K562 (cell line): ENCODE results near the gene CNTN5. TPM values are rescaled to one million over a fixed set of nuclear protein-coding genes. Genes with fewer than 3 reads are reported as not detected.

Experiments used
- ATAC-seq: fragments of 200-7000 bp; cut with Tn5 transposase; 3 replicates; pipeline ENCODE4 v1.9.1; 2020; ENCODE audit warnings: moderate library complexity
- BruUV-seq: library from RNA; stranded (reverse); fragments of 400-500 nt; replicated peaks from 2 replicates; lab custom pipeline; 2021; lab: Mats Ljungman, UMichigan
- CTCF ChIA-PET: fragments of 300-600 bp; formaldehyde crosslinking; extraction: SDS; loops from one replicate; lab custom pipeline; 2021; ENCODE audit warnings: low intra/inter-chr PET ratio; lab: Yijun Ruan, JAX
- POLR2A ChIA-PET: fragments of 300-600, 350-650 bp; sonication (Branson Sonifier 250); formaldehyde crosslinking; extraction: SDS; loops from one replicate; lab custom pipeline; 2021; ENCODE audit warnings: antibody characterized with exemption, inconsistent platforms; lab: Yijun Ruan, JAX
- DNase-seq, 4 experiments: peaks; one replicate each; pipeline versions ENCODE4 v3.0.0 to v3.0.0-alpha.2; 2011 to 2018; ENCODE audit warnings: low spot score in 3 of 4, mixed read lengths in 3 of 4; ENCODE audit errors: extremely low read depth in 1 of 4
- FAIRE-seq: peaks from 2 replicates; lab custom pipeline; 2011; peaks lifted over from hg19 to GRCh38; lab: Jason Lieb, UNC
- H2AFZ ChIP-seq: 2 replicates; pipeline ENCODE4 v1.6.0; 2011; ENCODE audit warnings: low read depth, low read length, control low read depth, inconsistent platforms
- H3K27ac ChIP-seq: fragments of 200-600 bp; 3 replicates; pipeline ENCODE4 v1.8.0; 2011; ENCODE audit warnings: low read depth, mild to moderate bottlenecking, control low read depth, inconsistent platforms, low read length, moderate library complexity, mixed read lengths; ENCODE audit errors: extremely low read depth
- H3K27me3 ChIP-seq, 2 experiments: fragments of 300-600 bp in 1 of 2; 2 replicates in 1 of 2; 3 replicates in 1 of 2; pipeline versions ENCODE4 v1.6.0 to v1.8.0; 2011; ENCODE audit warnings: inconsistent platforms in 2 of 2, low read length in 2 of 2, mild to moderate bottlenecking in 1 of 2, mixed read lengths in 1 of 2, moderate library complexity in 1 of 2; ENCODE audit not compliant: control insufficient read depth in 2 of 2, insufficient read depth in 2 of 2
- H3K36me3 ChIP-seq: fragments of 300-600 bp; 3 replicates; pipeline ENCODE4 v1.8.0; 2011; ENCODE audit warnings: mild to moderate bottlenecking, low read length, inconsistent platforms; ENCODE audit not compliant: control insufficient read depth, insufficient read depth
- H3K4me1 ChIP-seq, 2 experiments: fragments of 200-600 bp in 1 of 2; replicated peaks in 1 of 2; 2 replicates in 1 of 2; 3 replicates in 1 of 2; pipeline versions ENCODE4 v1.5.1 to v1.8.0; 2011; ENCODE audit warnings: inconsistent platforms in 2 of 2, low read length in 2 of 2, mild to moderate bottlenecking in 1 of 2, mixed read lengths in 1 of 2, moderate library complexity in 1 of 2; ENCODE audit not compliant: control insufficient read depth in 2 of 2, insufficient read depth in 2 of 2
- H3K4me2 ChIP-seq: 2 replicates; pipeline ENCODE4 v1.6.1; 2011; ENCODE audit warnings: low read length, control low read depth, inconsistent platforms, mixed read lengths; ENCODE audit not compliant: insufficient read depth
- H3K4me3 ChIP-seq: fragments of 200-600 bp; sonication (generic), shearing (Covaris generic); 2 replicates; pipeline ENCODE4 v1.5.1; 2016; ENCODE audit warnings: control low read depth, inconsistent platforms
- H3K79me2 ChIP-seq: fragments of 200-600 bp; 3 replicates; pipeline ENCODE4 v1.8.0; 2011; ENCODE audit warnings: low read length, inconsistent platforms; ENCODE audit not compliant: control insufficient read depth, insufficient read depth
- H3K9ac ChIP-seq, 2 experiments: 2 replicates each; pipeline versions ENCODE4 v1.6.0 to v1.6.1; 2011; ENCODE audit warnings: low read depth in 2 of 2, low read length in 2 of 2, control low read depth in 1 of 2, inconsistent platforms in 1 of 2, mild to moderate bottlenecking in 1 of 2, mixed read lengths in 1 of 2; ENCODE audit not compliant: insufficient read depth in 1 of 2
- H3K9me1 ChIP-seq: one replicate; pipeline ENCODE4 v1.6.0; 2011; ENCODE audit warnings: inconsistent platforms, mild to moderate bottlenecking, low read length, moderate library complexity; ENCODE audit not compliant: control insufficient read depth, insufficient read depth
- H3K9me3 ChIP-seq: replicated peaks from 2 replicates; pipeline ENCODE4 v1.5.1; 2011; ENCODE audit warnings: low read depth, low read length, inconsistent platforms; ENCODE audit not compliant: control insufficient read depth, insufficient read depth
- H4K20me1 ChIP-seq: replicated peaks from 2 replicates; pipeline ENCODE4 v1.6.1; 2011; ENCODE audit warnings: low read length, inconsistent platforms, mixed read lengths; ENCODE audit not compliant: control insufficient read depth, insufficient read depth
- ATF7 ChIP-seq: fragments of 450-650 bp; IDR thresholded peaks from 2 replicates; pipeline ENCODE4 v1.7.1; 2014; ENCODE audit warnings: mild to moderate bottlenecking, moderate library complexity
- BRCA1 ChIP-seq, 2 experiments: fragments of 450-650 bp in 1 of 2; sonication (generic) in 1 of 2; formaldehyde crosslinking in 1 of 2; IDR thresholded peaks; 2 replicates each; pipeline versions ENCODE4 v1.5.0 to v1.6.1; 2017 to 2020; ENCODE audit warnings: mild to moderate bottlenecking in 1 of 2, missing genetic modification reagents in 1 of 2
- E2F5 ChIP-seq: sonication (generic); formaldehyde crosslinking; IDR thresholded peaks from 2 replicates; pipeline ENCODE4 v1.8.0; 2022; ENCODE audit warnings: mild to moderate bottlenecking, missing genetic modification reagents
- FUS ChIP-seq: fragments of 200-400 bp; formaldehyde crosslinking; optimal IDR thresholded peaks from 2 replicates; pipeline ENCODE3; 2017; ENCODE audit warnings: low read depth, low read length
- SOX6 ChIP-seq: fragments of 450-650 bp; IDR thresholded peaks from 2 replicates; pipeline ENCODE4 v1.6.1; 2014; ENCODE audit warnings: mild to moderate bottlenecking
- XRCC5 ChIP-seq: fragments of 200-400 bp; formaldehyde crosslinking; IDR thresholded peaks from 2 replicates; pipeline ENCODE4 v1.6.1; 2017; ENCODE audit warnings: low read depth, mild to moderate bottlenecking, low read length
- ZFP1 ChIP-seq: fragments of 450-650 bp; formaldehyde crosslinking; IDR thresholded peaks from 2 replicates; pipeline ENCODE4 v1.4.0; 2020; ENCODE audit warnings: mild to moderate bottlenecking, mixed read lengths
- ZNF280B ChIP-seq: fragments of 250-450 bp; sonication (Bioruptor Pico); IDR thresholded peaks from 2 replicates; pipeline ENCODE4 v1.5.1; 2021; ENCODE audit warnings: mild to moderate bottlenecking
- WGBS: fragments of 100-300 bp; shearing (Covaris generic); methylation state at CpG from one replicate; pipeline ENCODE4 v1.1.6; 2016; ENCODE audit warnings: low coverage, mixed read lengths; ENCODE audit not compliant: insufficient coverage; ENCODE audit errors: missing lambda C conversion rate; 5-methylcytosine and 5-hydroxymethylcytosine counted together
- in situ Hi-C: fragments of 300-500 bp; cut with MboI; formaldehyde crosslinking; loops from 4 replicates; pipeline ENCODE4 v1.15.0; 2018; ENCODE audit warnings: inconsistent platforms, mixed read lengths
- intact Hi-C: fragments of 100-400 bp; cut with micrococcal nuclease; formaldehyde crosslinking; loops from 2 replicates; pipeline ENCODE4 v1.14.2; 2022
- polyA plus RNA-seq, 8 experiments: library from polyadenylated mRNA; depleted of rRNA in 4 of 8; stranded (reverse) in 5 of 8; unstranded in 3 of 8; fragments of >200 nt; fragmentation: Nextera tagmentation in 2 of 8; fragmentation: Illumina TruSeq in 1 of 8; extraction: Ambion mirVana in 2 of 8; extraction: Trizol in 1 of 8; gene quantifications; 2 replicates each; pipeline versions ENCODE4 v1.2.1 to v1.2.3, GENCODE V29; 2011 to 2014; ENCODE audit warnings: inconsistent platforms in 1 of 8, missing spikeins in 1 of 8
- total RNA-seq, 7 experiments: library from RNA; depleted of rRNA in 6 of 7; stranded (reverse); fragments of >200 nt in 6 of 7; fragmentation: Illumina TruSeq in 2 of 7; extraction: Trizol in 2 of 7; gene quantifications; 2 replicates each; pipeline versions ENCODE4 v1.2.1 to v1.2.3, GENCODE V29; 2011 to 2021; ENCODE audit warnings: low replicate concordance in 1 of 7
- TF ChIP-seq, protein P1 (sequence below): fragments of 450-650 bp; formaldehyde crosslinking; IDR thresholded peaks from 2 replicates; pipeline ENCODE4 v1.4.0; 2020; ENCODE audit warnings: mild to moderate bottlenecking, moderate library complexity
- TF ChIP-seq, protein P2 (sequence below): sonication (generic); formaldehyde crosslinking; IDR thresholded peaks from 2 replicates; pipeline ENCODE4 v1.8.1; 2023; ENCODE audit warnings: mild to moderate bottlenecking, missing genetic modification reagents

Gene CNTN5
- total and polyA plus RNA-seq, 9 of the 15 experiments (the other 6 are each of a cell fraction or from before 2014, with no cell fraction given), result 0.03 TPM; not detected in 8

DNA sequence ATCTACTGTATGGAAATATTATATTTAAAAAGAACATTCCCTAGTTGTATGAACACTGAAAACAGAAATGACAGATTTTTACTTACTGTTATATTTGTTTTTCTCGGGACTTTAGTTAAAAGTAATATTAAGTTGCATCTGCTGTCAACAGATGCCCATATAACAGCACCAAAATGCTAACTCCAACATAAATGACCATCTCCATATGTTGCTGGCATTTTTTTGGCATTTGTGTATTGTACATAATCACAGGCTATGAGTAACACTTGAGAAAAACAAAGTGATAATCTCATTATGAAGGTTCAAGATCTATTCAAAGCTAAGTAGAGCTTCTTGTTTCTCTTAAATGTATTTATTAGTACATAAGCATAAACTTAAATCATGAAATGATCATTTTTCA, 172.0 kb downstream of the CNTN5 start:
- Histone ChIP-seq H3K79me2 (no peaks in the 10 kb centered on the region), H3K9ac (no peak overlapping the region), H4K20me1 (no peaks in the 10 kb centered on the region), H3K27me3 (no peaks in the 10 kb centered on the region), H2AFZ (no peak overlapping the region), H3K4me2 (no peak overlapping the region), H3K9me3 (peaks cover 2% of the 10 kb centered on the region), H3K4me3 (no peak overlapping the region), H3K4me1 (no peaks in the 10 kb centered on the region), H3K9me1 (no peaks in the 10 kb centered on the region), H3K36me3 (no peaks in the 10 kb centered on the region), H3K27ac (no peak overlapping the region)
- ChIA-PET POLR2A (no interaction called here), CTCF (no interaction called here)
- intact Hi-C loops, result no loop called here
- no TSS peak for BruUV-seq
- in situ Hi-C loops, result no loop called here
- WGBS, result 6% methylated on average over 1 of the region's 1 CpG
- DNase-seq (no peak), FAIRE-seq (no peak), ATAC-seq (no peak)
- TF ChIP-seq ZNF280B (CRISPR knock-in tag) (no peak), BRCA1 (IDR thresholded peaks at IDR 0.05) (no peak), BRCA1 (CRISPR knock-in tag; IDR thresholded peaks at IDR 0.05) (no peak), XRCC5 (no peak), E2F5 (CRISPR knock-in tag) (no peak), SOX6 (no peak), ATF7 (no peak), FUS (no peak), ZFP1 (CRISPR knock-in tag) (no peak)
- TF ChIP-seq, protein P1, sequence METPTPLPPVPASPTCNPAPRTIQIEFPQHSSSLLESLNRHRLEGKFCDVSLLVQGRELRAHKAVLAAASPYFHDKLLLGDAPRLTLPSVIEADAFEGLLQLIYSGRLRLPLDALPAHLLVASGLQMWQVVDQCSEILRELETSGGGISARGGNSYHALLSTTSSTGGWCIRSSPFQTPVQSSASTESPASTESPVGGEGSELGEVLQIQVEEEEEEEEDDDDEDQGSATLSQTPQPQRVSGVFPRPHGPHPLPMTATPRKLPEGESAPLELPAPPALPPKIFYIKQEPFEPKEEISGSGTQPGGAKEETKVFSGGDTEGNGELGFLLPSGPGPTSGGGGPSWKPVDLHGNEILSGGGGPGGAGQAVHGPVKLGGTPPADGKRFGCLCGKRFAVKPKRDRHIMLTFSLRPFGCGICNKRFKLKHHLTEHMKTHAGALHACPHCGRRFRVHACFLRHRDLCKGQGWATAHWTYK (CRISPR knock-in tag), result no peak
- TF ChIP-seq, protein P2, sequence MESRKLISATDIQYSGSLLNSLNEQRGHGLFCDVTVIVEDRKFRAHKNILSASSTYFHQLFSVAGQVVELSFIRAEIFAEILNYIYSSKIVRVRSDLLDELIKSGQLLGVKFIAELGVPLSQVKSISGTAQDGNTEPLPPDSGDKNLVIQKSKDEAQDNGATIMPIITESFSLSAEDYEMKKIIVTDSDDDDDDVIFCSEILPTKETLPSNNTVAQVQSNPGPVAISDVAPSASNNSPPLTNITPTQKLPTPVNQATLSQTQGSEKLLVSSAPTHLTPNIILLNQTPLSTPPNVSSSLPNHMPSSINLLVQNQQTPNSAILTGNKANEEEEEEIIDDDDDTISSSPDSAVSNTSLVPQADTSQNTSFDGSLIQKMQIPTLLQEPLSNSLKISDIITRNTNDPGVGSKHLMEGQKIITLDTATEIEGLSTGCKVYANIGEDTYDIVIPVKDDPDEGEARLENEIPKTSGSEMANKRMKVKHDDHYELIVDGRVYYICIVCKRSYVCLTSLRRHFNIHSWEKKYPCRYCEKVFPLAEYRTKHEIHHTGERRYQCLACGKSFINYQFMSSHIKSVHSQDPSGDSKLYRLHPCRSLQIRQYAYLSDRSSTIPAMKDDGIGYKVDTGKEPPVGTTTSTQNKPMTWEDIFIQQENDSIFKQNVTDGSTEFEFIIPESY (CRISPR knock-in tag), result no peak
